Fibroblast of lung (primary cell): ENCODE measurements around the gene DOCK3. TPM values are rescaled to one million over a fixed set of nuclear protein-coding genes. Genes with fewer than 3 reads are reported as not detected.
"Not testable (repeated sequence)": the region's sequence is repeated elsewhere in the genome, so short reads cannot be mapped to it uniquely, and the experiment has no call there.

Experiments
- DNase-seq, 2 donors: peaks; one replicate each; pipeline versions ENCODE4 v3.0.0 to v3.0.0-alpha.2; 2010; ENCODE audit warnings: low read depth in 2 of 2
- H2AFZ ChIP-seq: 2 replicates; pipeline ENCODE4 v1.5.1; 2012; ENCODE audit warnings: low read length, control low read depth, inconsistent platforms
- H3K27ac ChIP-seq: 2 replicates; pipeline ENCODE4 v1.5.1; 2011; ENCODE audit warnings: low read length, control low read depth; ENCODE audit not compliant: insufficient read depth
- H3K27me3 ChIP-seq: 2 replicates; pipeline ENCODE4 v1.5.1; 2011; ENCODE audit warnings: mild to moderate bottlenecking, low read length; ENCODE audit not compliant: control insufficient read depth, insufficient read depth
- H3K36me3 ChIP-seq: 2 replicates; pipeline ENCODE4 v1.5.1; 2011; ENCODE audit warnings: low read length; ENCODE audit not compliant: control insufficient read depth, insufficient read depth
- H3K4me1 ChIP-seq: 2 replicates; pipeline ENCODE4 v1.5.1; 2011; ENCODE audit warnings: low read length; ENCODE audit not compliant: control insufficient read depth, insufficient read depth; ENCODE audit errors: extremely low read depth
- H3K4me2 ChIP-seq: 2 replicates; pipeline ENCODE4 v1.5.1; 2011; ENCODE audit warnings: low read length, control low read depth; ENCODE audit not compliant: insufficient read depth; ENCODE audit errors: extremely low read depth
- H3K4me3 ChIP-seq, 4 experiments: fragments of 200-600 bp in 1 of 4; sonication (generic) in 1 of 4; replicated peaks in 1 of 4; 2 replicates each; pipeline ENCODE4 v1.5.1; 2011 to 2016; ENCODE audit warnings: low read length in 4 of 4, low read depth in 3 of 4, mild to moderate bottlenecking in 3 of 4, control low read depth in 2 of 4, inconsistent platforms in 1 of 4, mixed read lengths in 1 of 4; ENCODE audit not compliant: insufficient read depth in 1 of 4; ENCODE audit errors: control extremely low read depth in 1 of 4
- H3K79me2 ChIP-seq: 2 replicates; pipeline ENCODE4 v1.5.1; 2012; ENCODE audit warnings: mild to moderate bottlenecking, low read length, inconsistent platforms; ENCODE audit not compliant: control insufficient read depth, insufficient read depth
- H3K9ac ChIP-seq: 2 replicates; pipeline ENCODE4 v1.5.1; 2011; ENCODE audit warnings: mild to moderate bottlenecking, low read length, control low read depth; ENCODE audit not compliant: insufficient read depth
- H3K9me3 ChIP-seq: 2 replicates; pipeline ENCODE4 v1.5.1; 2012; ENCODE audit warnings: low read depth, low read length; ENCODE audit not compliant: control insufficient read depth, insufficient read depth
- H4K20me1 ChIP-seq: 2 replicates; pipeline ENCODE4 v1.5.1; 2011; ENCODE audit warnings: low read length; ENCODE audit not compliant: control insufficient read depth, insufficient read depth; ENCODE audit errors: extremely low read depth
- EZH2 ChIP-seq: IDR thresholded peaks from 2 replicates; pipeline ENCODE4 v1.5.1; 2012; ENCODE audit warnings: low read length, control low read depth, mild to moderate bottlenecking; ENCODE audit errors: missing control alignments
- polyA plus RNA-seq, 2 donors: library from polyadenylated mRNA; depleted of rRNA in 1 of 2; stranded (reverse) in 1 of 2; unstranded in 1 of 2; fragments of >200 nt; gene quantifications; 2 replicates each; pipeline ENCODE4 v1.2.1, GENCODE V29; 2011 to 2012; ENCODE audit warnings: missing spikeins in 1 of 2
- total RNA-seq: library from RNA; depleted of rRNA; stranded (reverse); fragments of >200 nt; gene quantifications from 2 replicates; pipeline ENCODE4 v1.2.1, GENCODE V29; 2014
- TF ChIP-seq, protein P1 (sequence below), 2 donors: IDR thresholded peaks in 1 of 2; conservative IDR thresholded peaks in 1 of 2; 1 replicate in 1 of 2; 2 replicates in 1 of 2; pipeline ENCODE4 v1.5.1; 2011 to 2012; ENCODE audit warnings: low read length in 2 of 2, control low read depth in 1 of 2, inconsistent platforms in 1 of 2, low read depth in 1 of 2, mild to moderate bottlenecking in 1 of 2

DOCK3 gene
- total and polyA plus RNA-seq, 2 donors (not counting 1 experiment from before 2014, with no cell fraction given), result 0.07 to 0.17 TPM

GRCh38 chr3:50930371-50931208 lies 255.9 kb downstream of the DOCK3 start:
- DNase-seq, result no peak
- no peak overlapping the region for H3K4me3 ChIP-seq
- no peak overlapping the region for H3K4me2 ChIP-seq
- no peaks in the 10 kb centered on the region for H4K20me1 ChIP-seq
- H3K27me3 ChIP-seq, result no peaks in the 10 kb centered on the region
- H3K4me1 ChIP-seq, result no peaks in the 10 kb centered on the region
- TF ChIP-seq, protein P1, sequence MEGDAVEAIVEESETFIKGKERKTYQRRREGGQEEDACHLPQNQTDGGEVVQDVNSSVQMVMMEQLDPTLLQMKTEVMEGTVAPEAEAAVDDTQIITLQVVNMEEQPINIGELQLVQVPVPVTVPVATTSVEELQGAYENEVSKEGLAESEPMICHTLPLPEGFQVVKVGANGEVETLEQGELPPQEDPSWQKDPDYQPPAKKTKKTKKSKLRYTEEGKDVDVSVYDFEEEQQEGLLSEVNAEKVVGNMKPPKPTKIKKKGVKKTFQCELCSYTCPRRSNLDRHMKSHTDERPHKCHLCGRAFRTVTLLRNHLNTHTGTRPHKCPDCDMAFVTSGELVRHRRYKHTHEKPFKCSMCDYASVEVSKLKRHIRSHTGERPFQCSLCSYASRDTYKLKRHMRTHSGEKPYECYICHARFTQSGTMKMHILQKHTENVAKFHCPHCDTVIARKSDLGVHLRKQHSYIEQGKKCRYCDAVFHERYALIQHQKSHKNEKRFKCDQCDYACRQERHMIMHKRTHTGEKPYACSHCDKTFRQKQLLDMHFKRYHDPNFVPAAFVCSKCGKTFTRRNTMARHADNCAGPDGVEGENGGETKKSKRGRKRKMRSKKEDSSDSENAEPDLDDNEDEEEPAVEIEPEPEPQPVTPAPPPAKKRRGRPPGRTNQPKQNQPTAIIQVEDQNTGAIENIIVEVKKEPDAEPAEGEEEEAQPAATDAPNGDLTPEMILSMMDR (conservative IDR thresholded peaks at IDR 0.05 in 1 of 2, IDR thresholded peaks at IDR 0.05 in 1 of 2; ENCODE audit: low read depth in 1 of 2, low read length in 2 of 2), result no peak
- no peak for TF ChIP-seq EZH2
- no peak overlapping the region for H3K9ac ChIP-seq
- no peaks in the 10 kb centered on the region for H3K79me2 ChIP-seq
- H3K36me3 ChIP-seq, result no peaks in the 10 kb centered on the region
- H3K9me3 ChIP-seq, result no peaks in the 10 kb centered on the region
- H2AFZ ChIP-seq, result no peak overlapping the region
- no peak overlapping the region for H3K27ac ChIP-seq

DNA sequence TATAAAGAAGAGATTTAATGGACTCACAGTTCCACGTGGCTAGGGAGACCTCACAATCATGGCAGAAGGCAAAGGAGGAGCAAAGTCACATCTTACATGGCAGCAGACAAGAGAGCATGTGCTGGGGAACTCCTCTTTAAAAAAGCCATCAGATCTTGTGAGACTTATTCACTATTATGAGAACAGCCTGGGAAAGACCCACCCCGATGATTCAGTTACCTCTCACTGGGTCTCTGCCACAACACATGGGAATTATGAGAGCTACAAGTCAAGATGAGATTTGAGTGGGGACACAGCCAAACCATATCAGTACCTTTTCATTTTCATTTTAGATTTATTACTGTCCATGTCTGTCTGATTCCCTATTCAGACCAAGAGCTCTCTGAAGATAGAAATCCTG lies 258.2 kb downstream of the DOCK3 start:
- H3K27ac ChIP-seq, H3K9ac ChIP-seq, H3K27me3 ChIP-seq, H4K20me1 ChIP-seq, H2AFZ ChIP-seq, H3K4me2 ChIP-seq, DNase-seq, H3K79me2 ChIP-seq, H3K9me3 ChIP-seq, H3K36me3 ChIP-seq, H3K4me1 ChIP-seq, H3K4me3 ChIP-seq: not testable (repeated sequence)

GRCh38 chr3:50936389-50936788 lies 261.7 kb downstream of the DOCK3 start:
- no peak for TF ChIP-seq EZH2
- TF ChIP-seq, protein P1 (conservative IDR thresholded peaks at IDR 0.05 in 1 of 2, IDR thresholded peaks at IDR 0.05 in 1 of 2; ENCODE audit: low read depth in 1 of 2, low read length in 2 of 2), result no peak
- no peaks in the 10 kb centered on the region for H3K79me2 ChIP-seq
- no peak overlapping the region for H3K27ac ChIP-seq
- H3K36me3 ChIP-seq, result no peaks in the 10 kb centered on the region
- no peak overlapping the region for H3K9ac ChIP-seq
- no peaks in the 10 kb centered on the region for H3K27me3 ChIP-seq
- H4K20me1 ChIP-seq, result no peaks in the 10 kb centered on the region
- no peak for DNase-seq
- H3K4me1 ChIP-seq, result no peaks in the 10 kb centered on the region
- H3K9me3 ChIP-seq, result no peaks in the 10 kb centered on the region
- no peak overlapping the region for H3K4me3 ChIP-seq
- H3K4me2 ChIP-seq, result no peak overlapping the region
- H2AFZ ChIP-seq, result no peak overlapping the region
